IMR-90 (cell line): Measurements from ENCODE around the gene TGM2. TPM values are rescaled to one million over a fixed set of nuclear protein-coding genes. Genes with fewer than 3 reads are reported as not detected.

Experiments
- ATAC-seq: fragments of 200-7000 bp; cut with Tn5 transposase; 2 replicates; pipeline ENCODE4 v1.9.1; 2020; ENCODE audit warnings: low read depth, mild to moderate bottlenecking, moderate library complexity
- BruUV-seq: library from RNA; stranded (reverse); fragments of 400-500 nt; replicated peaks from 2 replicates; lab custom pipeline; 2021; lab: Mats Ljungman, UMichigan
- CTCF ChIA-PET: fragments of 300-600 bp; formaldehyde crosslinking; extraction: SDS; loops from one replicate; lab custom pipeline; 2021; ENCODE audit warnings: antibody characterized with exemption; lab: Yijun Ruan, JAX
- POLR2A ChIA-PET: fragments of 300-600 bp; sonication (Branson Sonifier 250); formaldehyde crosslinking; loops from one replicate; lab custom pipeline; 2022; ENCODE audit warnings: antibody characterized with exemption; ENCODE audit not compliant: unreplicated experiment; lab: Charles Lee
- DNase-seq: peaks from one replicate; pipeline ENCODE4 v3.0.0; 2013
- H2AFZ ChIP-seq: replicated peaks from 2 replicates; pipeline ENCODE3; 2013; ENCODE audit warnings: low read length, mild to moderate bottlenecking; ENCODE audit not compliant: poor library complexity
- H2AK5ac ChIP-seq: 2 replicates; pipeline ENCODE4 v1.6.1; 2013; ENCODE audit warnings: low read depth, low read length, inconsistent platforms
- H2AK9ac ChIP-seq: replicated peaks from 2 replicates; pipeline ENCODE3; 2013; ENCODE audit warnings: mild to moderate bottlenecking, low read depth, low read length, moderate library complexity; ENCODE audit not compliant: poor library complexity
- H2BK120ac ChIP-seq: 2 replicates; pipeline ENCODE4 v1.6.1; 2013; ENCODE audit warnings: low read depth, low read length, inconsistent platforms
- H2BK15ac ChIP-seq: 3 replicates; pipeline ENCODE4 v1.6.1; 2013; ENCODE audit warnings: low read depth, low read length, inconsistent platforms
- H2BK20ac ChIP-seq: 2 replicates; pipeline ENCODE4 v1.6.1; 2013; ENCODE audit warnings: low read depth, mild to moderate bottlenecking, inconsistent platforms, low read length, moderate library complexity
- H2BK5ac ChIP-seq: 2 replicates; pipeline ENCODE4 v1.6.1; 2013; ENCODE audit warnings: mild to moderate bottlenecking, low read depth, low read length, inconsistent platforms; ENCODE audit not compliant: poor library complexity, severe bottlenecking
- H3K14ac ChIP-seq: replicated peaks from 2 replicates; pipeline ENCODE4 v1.6.1; 2013; ENCODE audit warnings: low read depth, low read length, inconsistent platforms
- H3K18ac ChIP-seq: 2 replicates; pipeline ENCODE4 v1.6.1; 2013; ENCODE audit warnings: low read depth, low read length, control low read depth
- H3K23ac ChIP-seq: 2 replicates; pipeline ENCODE4 v1.6.1; 2013; ENCODE audit warnings: low read depth, low read length, inconsistent platforms
- H3K27ac ChIP-seq: 2 replicates; pipeline ENCODE4 v1.5.1; 2013; ENCODE audit warnings: mild to moderate bottlenecking, control low read depth, low read length; ENCODE audit not compliant: insufficient read depth
- H3K27me3 ChIP-seq: 2 replicates; pipeline ENCODE4 v1.6.1; 2013; ENCODE audit warnings: low read length; ENCODE audit not compliant: control insufficient read depth, insufficient read depth
- H3K36me3 ChIP-seq: 2 replicates; pipeline ENCODE4 v1.6.1; 2013; ENCODE audit warnings: low read length, mixed read lengths; ENCODE audit not compliant: control insufficient read depth, insufficient read depth
- H3K4ac ChIP-seq: 2 replicates; pipeline ENCODE4 v1.6.1; 2013; ENCODE audit warnings: low read depth, low read length, inconsistent platforms
- H3K4me1 ChIP-seq: 2 replicates; pipeline ENCODE4 v1.6.1; 2013; ENCODE audit warnings: low read length, mixed read lengths; ENCODE audit not compliant: control insufficient read depth, insufficient read depth
- H3K4me2 ChIP-seq: 2 replicates; pipeline ENCODE4 v1.6.1; 2013; ENCODE audit warnings: low read depth, mild to moderate bottlenecking, control low read depth, low read length, moderate library complexity
- H3K4me3 ChIP-seq: 2 replicates; pipeline ENCODE4 v1.5.1; 2013; ENCODE audit warnings: low read depth, mild to moderate bottlenecking, control low read depth, low read length, moderate library complexity; ENCODE audit not compliant: insufficient read depth
- H3K56ac ChIP-seq: 2 replicates; pipeline ENCODE4 v1.6.1; 2013; ENCODE audit warnings: low read length, inconsistent platforms; ENCODE audit not compliant: insufficient read depth; ENCODE audit errors: extremely low read depth
- H3K79me1 ChIP-seq, 2 experiments: 2 replicates each; pipeline ENCODE4 v1.6.1; 2013; ENCODE audit warnings: low read length in 2 of 2, inconsistent platforms in 1 of 2, low read depth in 1 of 2
- H3K9ac ChIP-seq: 2 replicates; pipeline ENCODE4 v1.6.1; 2013; ENCODE audit warnings: low read depth, low read length, control low read depth
- H3K9me1 ChIP-seq: 2 replicates; pipeline ENCODE4 v1.6.1; 2013; ENCODE audit warnings: low read length, inconsistent platforms; ENCODE audit not compliant: insufficient read depth
- H3K9me3 ChIP-seq: 2 replicates; pipeline ENCODE4 v1.6.1; 2013; ENCODE audit warnings: low read length; ENCODE audit not compliant: control insufficient read depth, insufficient read depth
- H4K20me1 ChIP-seq: 2 replicates; pipeline ENCODE4 v1.6.1; 2013; ENCODE audit warnings: low read length, inconsistent platforms; ENCODE audit not compliant: insufficient read depth
- H4K5ac ChIP-seq: 2 replicates; pipeline ENCODE4 v1.6.1; 2013; ENCODE audit warnings: mild to moderate bottlenecking, low read depth, low read length, control low read depth
- H4K8ac ChIP-seq, 2 experiments: 2 replicates each; pipeline ENCODE4 v1.6.1; 2013; ENCODE audit warnings: low read depth in 2 of 2, low read length in 2 of 2, control low read depth in 1 of 2, inconsistent platforms in 1 of 2
- H4K91ac ChIP-seq: 2 replicates; pipeline ENCODE4 v1.6.1; 2013; ENCODE audit warnings: low read depth, low read length, inconsistent platforms; ENCODE audit not compliant: insufficient read depth
- CHD1 ChIP-seq: IDR thresholded peaks from 2 replicates; pipeline ENCODE4 v1.6.1; 2012; ENCODE audit warnings: low read depth, low read length, improper control_type of control experiment
- MXI1 ChIP-seq: IDR thresholded peaks from 2 replicates; pipeline ENCODE4 v1.6.1; 2012; ENCODE audit warnings: low read depth, mild to moderate bottlenecking, low read length, moderate library complexity, borderline replicate concordance
- RCOR1 ChIP-seq: IDR thresholded peaks from 2 replicates; pipeline ENCODE4 v1.6.1; 2012; ENCODE audit warnings: mild to moderate bottlenecking, low read length, improper control_type of control experiment; ENCODE audit not compliant: insufficient replicate concordance
- RFX5 ChIP-seq: IDR thresholded peaks from 2 replicates; pipeline ENCODE4 v1.8.0; 2012; ENCODE audit warnings: low read depth, mild to moderate bottlenecking, low read length, moderate library complexity
- whole genome bisulfite sequencing, 2 experiments: methylation state at CpG; one replicate each; pipeline versions ENCODE4 v1.1.5 to v1.1.7; 2013; ENCODE audit warnings: missing lambda C conversion rate in 2 of 2; ENCODE audit not compliant: insufficient read length in 1 of 2; ENCODE audit errors: extremely low coverage in 2 of 2; 5-methylcytosine and 5-hydroxymethylcytosine counted together
- dilution Hi-C: fragments of 300-500 bp; cut with HindIII; formaldehyde crosslinking; loops from one replicate; pipeline ENCODE4 v1.14.3; 2018; ENCODE audit warnings: low sequenced_read_pairs; ENCODE audit not compliant: unreplicated experiment
- in situ Hi-C: fragments of 300-500 bp; cut with MboI; formaldehyde crosslinking; loops from 3 replicates; pipeline ENCODE4 v1.14.3; 2019; ENCODE audit warnings: low sequenced_read_pairs, inconsistent platforms, mixed read lengths
- intact Hi-C: fragments of 100-400 bp; cut with micrococcal nuclease; formaldehyde crosslinking; loops from 2 replicates; pipeline ENCODE4 v1.10.0; 2022
- polyA plus RNA-seq, 3 experiments: library from polyadenylated mRNA; depleted of rRNA; stranded (reverse); fragments of >200 nt; gene quantifications; 2 replicates each; pipeline ENCODE4 v1.2.3, GENCODE V29; 2012; ENCODE audit warnings: low replicate concordance in 1 of 3
- total RNA-seq: library from RNA; depleted of rRNA; stranded (reverse); fragments of >200 nt; gene quantifications from 2 replicates; pipeline ENCODE4 v1.2.3, GENCODE V29; 2012
- TF ChIP-seq, protein P1 (sequence below): fragments of 150-350 bp; IDR thresholded peaks from 2 replicates; pipeline ENCODE4 v1.6.1; 2016; ENCODE audit warnings: low read depth, mild to moderate bottlenecking, low read length, moderate library complexity, borderline replicate concordance

TGM2 gene
- total and polyA plus RNA-seq, 2 of the 4 experiments (the other 2 are of a cell fraction), result 239 to 268 TPM

DNA sequence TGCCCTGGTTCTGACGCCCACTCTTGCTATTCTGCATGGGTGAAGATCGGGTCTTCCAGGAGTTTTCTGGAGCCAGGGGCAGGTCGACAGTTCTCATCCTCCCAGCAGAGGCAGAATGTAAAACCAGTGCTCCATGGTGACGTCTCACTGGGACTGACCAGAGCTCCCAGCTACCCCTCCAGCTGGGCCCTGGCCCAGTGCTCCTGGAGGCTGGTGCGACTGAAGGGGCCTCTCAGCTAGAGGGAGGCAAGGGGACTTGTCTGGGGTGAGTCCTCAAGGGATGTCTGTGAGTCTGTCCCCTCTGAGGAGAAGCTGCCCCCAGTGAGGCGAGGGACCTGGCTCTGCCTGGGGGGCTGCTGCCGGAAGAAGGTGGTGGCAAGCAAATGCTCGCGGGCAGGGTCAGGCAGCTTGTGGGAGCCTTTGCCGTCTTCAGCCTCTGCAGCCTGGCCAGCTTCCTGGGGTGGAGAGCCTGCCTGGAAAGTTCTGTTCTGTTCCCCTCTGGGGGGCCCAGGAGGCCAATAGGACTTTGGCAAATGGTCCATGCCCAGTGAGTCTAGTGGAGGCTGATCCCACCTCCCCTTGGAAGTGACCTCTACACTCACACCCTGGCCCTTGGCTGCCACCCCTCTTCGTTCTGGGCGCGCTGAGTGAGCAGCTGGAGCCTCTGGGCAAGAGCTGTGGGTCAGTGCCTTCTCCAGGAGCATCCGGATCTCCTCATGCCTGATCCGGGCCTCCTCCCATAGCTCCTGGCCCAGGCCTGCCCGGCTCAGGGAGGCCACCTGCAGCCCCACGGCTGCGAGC, 47.9 kb upstream of the TGM2 start (continued):
- TF ChIP-seq RFX5, result no peak

DNA sequence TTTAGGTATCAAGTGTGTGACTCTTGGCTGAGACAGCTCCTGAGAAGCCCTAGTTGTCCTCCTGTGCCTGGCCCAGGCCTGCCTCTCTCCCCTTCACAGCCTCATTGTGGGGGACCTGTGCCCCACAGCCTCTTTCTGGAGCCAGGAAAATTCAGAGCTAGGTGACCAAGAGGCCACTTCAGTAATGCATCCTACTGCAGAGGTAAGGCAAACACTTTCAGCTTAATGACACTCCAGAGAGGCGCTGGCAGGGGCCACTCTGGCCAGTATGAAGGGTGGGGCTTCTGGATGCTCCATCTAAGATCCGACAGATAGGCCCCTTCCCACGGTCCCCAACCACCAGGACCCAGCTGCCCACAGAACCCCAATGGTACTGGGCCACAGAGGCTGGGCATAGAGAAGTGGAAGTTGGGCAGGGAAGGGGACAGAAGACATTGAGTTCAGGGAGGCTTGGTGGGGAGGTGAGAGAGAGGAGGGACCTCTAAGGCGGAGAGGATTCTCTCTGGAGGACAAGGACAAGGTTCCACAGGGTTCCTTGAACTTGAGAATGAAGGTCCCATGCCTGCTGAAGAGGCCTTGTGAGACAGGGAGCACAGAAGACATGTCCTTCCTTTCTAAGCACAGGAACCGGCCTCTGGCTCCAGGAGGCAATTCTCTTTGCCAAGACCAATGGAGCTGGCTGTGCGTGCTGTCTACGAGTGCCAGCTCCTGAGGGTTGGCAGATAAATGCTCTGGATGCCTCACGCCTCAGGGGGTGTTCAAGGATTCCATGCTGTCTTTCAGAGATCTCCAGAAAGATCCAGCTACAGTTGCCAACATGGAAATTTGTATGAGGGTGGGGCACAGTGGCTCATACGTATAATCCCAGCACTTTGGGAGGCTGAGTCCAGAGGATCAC, 46.4 kb upstream of the TGM2 start:
- peak overlapping the region; percentile 31; the same call in 1 of the 2 replicates for H3K14ac ChIP-seq
- intact Hi-C loops, result no loop called here
- peak overlapping the region; percentile 46 for H2BK20ac ChIP-seq
- peaks cover 13% of the 10 kb centered on the region for H3K9me1 ChIP-seq
- H3K4me3 ChIP-seq, result no peak overlapping the region
- peak overlapping the region; percentile 62 for H4K91ac ChIP-seq
- H3K4ac ChIP-seq, result peak overlapping the region; percentile 64
- ATAC-seq (no peak), DNase-seq (no peak)
- 100% methylated on average over 1 of the region's 9 CpGs; no CpG with 5 or more reads in 1 of the 2 experiments for WGBS, 2 experiments
- no peaks in the 10 kb centered on the region for H3K36me3 ChIP-seq
- H2BK120ac ChIP-seq, result peak overlapping the region; percentile 69; the same call in 1 of the 2 replicates
- H3K56ac ChIP-seq, result no peak overlapping the region
- no peaks in the 10 kb centered on the region for H3K9me3 ChIP-seq
- BruUV-seq, result no TSS peak
- H3K27ac ChIP-seq, result no peak overlapping the region
- CTCF ChIA-PET, result interaction anchor here (1.3 kb wide), 1 partner anchor 9 kb away, joined by 5 read pairs; no protein-coding TSS in a partner anchor
- peak overlapping the region; percentile 67 for H3K18ac ChIP-seq
- POLR2A ChIA-PET, result no interaction called here
- H2BK15ac ChIP-seq, result peak overlapping the region; percentile 65; the same call in 2 of the 3 replicates
- H2AFZ ChIP-seq, result peak overlapping the region; percentile 69
- H3K4me1 ChIP-seq, result peaks cover 10% of the 10 kb centered on the region
- H2AK9ac ChIP-seq, result peak overlapping the region; percentile 23
- in situ Hi-C loops, result no loop called here
- TF ChIP-seq, protein P1, sequence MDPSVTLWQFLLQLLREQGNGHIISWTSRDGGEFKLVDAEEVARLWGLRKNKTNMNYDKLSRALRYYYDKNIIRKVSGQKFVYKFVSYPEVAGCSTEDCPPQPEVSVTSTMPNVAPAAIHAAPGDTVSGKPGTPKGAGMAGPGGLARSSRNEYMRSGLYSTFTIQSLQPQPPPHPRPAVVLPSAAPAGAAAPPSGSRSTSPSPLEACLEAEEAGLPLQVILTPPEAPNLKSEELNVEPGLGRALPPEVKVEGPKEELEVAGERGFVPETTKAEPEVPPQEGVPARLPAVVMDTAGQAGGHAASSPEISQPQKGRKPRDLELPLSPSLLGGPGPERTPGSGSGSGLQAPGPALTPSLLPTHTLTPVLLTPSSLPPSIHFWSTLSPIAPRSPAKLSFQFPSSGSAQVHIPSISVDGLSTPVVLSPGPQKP, result no peak
- TF ChIP-seq MXI1 (no peak), CHD1 (no peak), RCOR1 (no peak)
- H3K4me2 ChIP-seq, result no peak overlapping the region
- dilution Hi-C loops, result no loop called here
- H4K8ac ChIP-seq, result peak overlapping the region; percentile 29 to 46; a peak in 1 of 4 replicates
- no peak overlapping the region for H2BK5ac ChIP-seq
- H3K27me3 ChIP-seq, result no peaks in the 10 kb centered on the region
- H3K23ac ChIP-seq, result peak overlapping the region; percentile 24; the same call in 1 of the 2 replicates
- H3K79me1 ChIP-seq, result 0 out of 4 replicates have a peak, but pooled peaks cover 0 to under 1% of the 10 kb centered on the region in 2 experiments
- peak overlapping the region; percentile 87 for H2AK5ac ChIP-seq
- peak overlapping the region; percentile 67; the same call in 1 of the 2 replicates for H4K5ac ChIP-seq
- H4K20me1 ChIP-seq, result no peaks in the 10 kb centered on the region
- no peak overlapping the region for H3K9ac ChIP-seq
